Caco-2 (cell line): ENCODE results near the gene GLYATL1B. TPM values are rescaled to one million over a fixed set of nuclear protein-coding genes. Genes with fewer than 3 reads are reported as not detected.
"Not testable (repeated sequence)": the region's sequence is repeated elsewhere in the genome, so short reads cannot be mapped to it uniquely, and the experiment has no call there.

Experiments used
- BruUV-seq: library from RNA; stranded (reverse); fragments of 400-500 nt; replicated peaks from 2 replicates; lab custom pipeline; 2021; lab: Mats Ljungman, UMichigan
- CTCF ChIA-PET: fragments of 300-600 bp; sonication (Branson Sonifier 250); formaldehyde crosslinking; loops from one replicate; lab custom pipeline; 2022; ENCODE audit warnings: antibody characterized with exemption; lab: Charles Lee
- POLR2A ChIA-PET: fragments of 300-600 bp; sonication (Branson Sonifier 250); formaldehyde crosslinking; loops from one replicate; lab custom pipeline; 2022; ENCODE audit warnings: antibody characterized with exemption; lab: Charles Lee
- DNase-seq, 2 experiments: peaks; one replicate each; pipeline versions ENCODE4 v3.0.0 to v3.0.0-alpha.2; 2020 to 2022
- H3K27me3 ChIP-seq: replicated peaks from 2 replicates; pipeline ENCODE4 v1.6.0; 2011; ENCODE audit warnings: low read length; ENCODE audit not compliant: control insufficient read depth, insufficient read depth
- H3K36me3 ChIP-seq: 2 replicates; pipeline ENCODE4 v1.5.1; 2011; ENCODE audit warnings: low read length; ENCODE audit not compliant: control insufficient read depth, insufficient read depth
- H3K4me1 ChIP-seq: fragments of 250-450 bp; sonication (Bioruptor Pico); 2 replicates; pipeline ENCODE4 v1.5.1; 2020; ENCODE audit warnings: mild to moderate bottlenecking
- H3K4me3 ChIP-seq: 2 replicates; pipeline ENCODE4 v1.5.1; 2011; ENCODE audit warnings: low read depth, mild to moderate bottlenecking, control low read depth, low read length
- H3K9me3 ChIP-seq: fragments of 250-450 bp; sonication (Bioruptor Pico); 2 replicates; pipeline ENCODE4 v1.5.1; 2020; ENCODE audit warnings: mild to moderate bottlenecking, moderate library complexity
- H3K27ac Mint-ChIP-seq: one replicate; pipeline ENCODE4 v1.8.0; 2022; ENCODE audit warnings: mixed read lengths; ENCODE audit not compliant: unreplicated experiment
- H3K27me3 Mint-ChIP-seq: one replicate; pipeline ENCODE4 v1.8.0; 2022; ENCODE audit warnings: mixed read lengths; ENCODE audit not compliant: insufficient read depth, unreplicated experiment
- H3K36me3 Mint-ChIP-seq: one replicate; pipeline ENCODE4 v1.8.0; 2022; ENCODE audit warnings: mild to moderate bottlenecking, mixed read lengths; ENCODE audit not compliant: insufficient read depth, unreplicated experiment
- H3K4me1 Mint-ChIP-seq: one replicate; pipeline ENCODE4 v1.8.0; 2022; ENCODE audit warnings: low read depth, mixed read lengths; ENCODE audit not compliant: unreplicated experiment
- H3K4me3 Mint-ChIP-seq: one replicate; pipeline ENCODE4 v1.8.0; 2022; ENCODE audit warnings: mild to moderate bottlenecking, moderate library complexity, mixed read lengths; ENCODE audit not compliant: unreplicated experiment
- H3K9me3 Mint-ChIP-seq: one replicate; pipeline ENCODE4 v1.8.0; 2022; ENCODE audit warnings: mixed read lengths; ENCODE audit not compliant: unreplicated experiment
- intact Hi-C: fragments of 100-400 bp; cut with micrococcal nuclease; formaldehyde crosslinking; loops from one replicate; pipeline ENCODE4 v1.10.0; 2022; ENCODE audit not compliant: unreplicated experiment
- total RNA-seq: library from RNA; stranded (reverse); gene quantifications from 2 replicates; pipeline ENCODE4 v1.2.3, GENCODE V29; 2022
- TF ChIP-seq, protein P1 (sequence below), 2 experiments: fragments of 200-600 bp in 1 of 2; IDR thresholded peaks; 1 replicate in 1 of 2; 2 replicates in 1 of 2; pipeline versions ENCODE4 v1.5.1 to v1.8.0; 2011 to 2022; ENCODE audit warnings: antibody characterized with exemption in 1 of 2, control low read depth in 1 of 2, inconsistent platforms in 1 of 2, low read depth in 1 of 2, low read length in 1 of 2, mild to moderate bottlenecking in 1 of 2, moderate library complexity in 1 of 2; ENCODE audit not compliant: insufficient read depth in 1 of 2, severe bottlenecking in 1 of 2, unreplicated experiment in 1 of 2

Gene GLYATL1B
- total RNA-seq, 1 experiment from 2014 or later, result not detected

DNA sequence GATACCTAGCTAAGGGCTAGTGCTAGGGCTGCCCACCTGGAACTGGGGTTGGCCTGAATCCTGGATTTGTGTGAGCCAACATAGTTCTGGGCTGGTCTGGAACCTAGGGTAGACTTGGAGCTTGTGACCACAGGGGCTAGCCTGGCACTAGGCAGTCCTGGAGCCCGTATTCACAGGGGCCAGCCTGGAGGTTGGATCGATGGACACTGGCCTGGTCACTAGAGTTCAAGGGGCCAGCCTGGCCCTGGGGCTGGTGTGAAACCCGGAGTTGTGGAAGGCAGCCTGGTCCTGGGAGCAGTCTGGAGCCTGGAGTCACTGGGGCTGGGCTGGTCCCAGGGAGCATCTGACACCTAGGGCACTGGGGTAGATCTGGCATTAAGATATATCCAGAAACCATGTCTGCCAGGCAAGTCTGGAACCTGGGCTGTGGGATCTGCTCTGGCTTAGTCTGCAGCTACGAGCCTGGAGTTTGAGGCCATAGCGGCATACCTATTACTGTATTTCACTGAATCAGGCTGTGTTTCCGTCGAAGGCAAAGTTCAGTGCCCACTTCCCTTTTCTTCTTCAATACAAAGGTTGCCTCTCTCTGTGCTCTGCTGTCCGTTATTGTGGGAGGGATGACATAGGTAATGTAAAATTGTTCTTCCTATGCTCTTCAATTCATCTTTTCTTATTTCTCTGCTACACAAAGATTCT is 9.1 kb upstream of the GLYATL1B start:
- Histone ChIP-seq H3K27me3 (no peaks in the 10 kb centered on the region), H3K4me1 (no peaks in the 10 kb centered on the region), H3K4me3 (no peak overlapping the region), H3K9me3 (no peaks in the 10 kb centered on the region), H3K36me3 (no peaks in the 10 kb centered on the region)
- Mint-ChIP-seq H3K36me3 (no peaks in the 10 kb centered on the region), H3K4me3 (no peak overlapping the region), H3K9me3 (no peaks in the 10 kb centered on the region), H3K27me3 (peaks cover 6% of the 10 kb centered on the region), H3K4me1 (no peaks in the 10 kb centered on the region), H3K27ac (no peak overlapping the region)
- POLR2A ChIA-PET, result no interaction called here
- no peak for DNase-seq
- CTCF ChIA-PET, result no interaction called here
- intact Hi-C loops, result loop anchor here (1.0 kb wide), 1 partner anchor 15 kb away; no protein-coding TSS in a partner anchor
- no TSS peak for BruUV-seq
- TF ChIP-seq, protein P1, sequence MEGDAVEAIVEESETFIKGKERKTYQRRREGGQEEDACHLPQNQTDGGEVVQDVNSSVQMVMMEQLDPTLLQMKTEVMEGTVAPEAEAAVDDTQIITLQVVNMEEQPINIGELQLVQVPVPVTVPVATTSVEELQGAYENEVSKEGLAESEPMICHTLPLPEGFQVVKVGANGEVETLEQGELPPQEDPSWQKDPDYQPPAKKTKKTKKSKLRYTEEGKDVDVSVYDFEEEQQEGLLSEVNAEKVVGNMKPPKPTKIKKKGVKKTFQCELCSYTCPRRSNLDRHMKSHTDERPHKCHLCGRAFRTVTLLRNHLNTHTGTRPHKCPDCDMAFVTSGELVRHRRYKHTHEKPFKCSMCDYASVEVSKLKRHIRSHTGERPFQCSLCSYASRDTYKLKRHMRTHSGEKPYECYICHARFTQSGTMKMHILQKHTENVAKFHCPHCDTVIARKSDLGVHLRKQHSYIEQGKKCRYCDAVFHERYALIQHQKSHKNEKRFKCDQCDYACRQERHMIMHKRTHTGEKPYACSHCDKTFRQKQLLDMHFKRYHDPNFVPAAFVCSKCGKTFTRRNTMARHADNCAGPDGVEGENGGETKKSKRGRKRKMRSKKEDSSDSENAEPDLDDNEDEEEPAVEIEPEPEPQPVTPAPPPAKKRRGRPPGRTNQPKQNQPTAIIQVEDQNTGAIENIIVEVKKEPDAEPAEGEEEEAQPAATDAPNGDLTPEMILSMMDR (IDR thresholded peaks at IDR 0.05; ENCODE audit: insufficient read depth in 1 of 2, low read depth in 1 of 2, low read length in 1 of 2, severe bottlenecking in 1 of 2, unreplicated experiment in 1 of 2), result no peak

DNA sequence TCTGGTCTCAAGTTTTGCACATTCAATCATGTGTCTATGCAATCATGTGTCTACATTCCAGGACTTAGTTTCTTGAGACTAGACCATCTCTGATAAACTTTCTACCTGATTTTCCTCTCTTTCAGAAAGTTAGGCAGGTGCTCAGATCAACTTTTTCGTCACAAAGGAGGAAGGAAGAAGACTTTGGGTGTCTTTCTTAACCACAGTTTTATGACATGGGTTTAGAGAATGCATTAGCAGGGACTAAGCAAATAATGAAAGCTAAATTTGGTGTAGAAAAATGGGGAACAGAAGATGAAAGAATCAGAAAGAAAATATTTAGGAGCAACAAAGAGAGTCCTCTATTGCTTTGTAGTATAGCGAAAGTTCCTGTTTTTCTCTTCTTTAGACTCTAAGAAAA is 7.7 kb upstream of the GLYATL1B start:
- H3K36me3 Mint-ChIP-seq, result no peaks in the 10 kb centered on the region
- no peaks in the 10 kb centered on the region for H3K9me3 ChIP-seq
- TF ChIP-seq, protein P1 (IDR thresholded peaks at IDR 0.05; ENCODE audit: insufficient read depth in 1 of 2, low read depth in 1 of 2, low read length in 1 of 2, severe bottlenecking in 1 of 2, unreplicated experiment in 1 of 2), result no peak
- H3K27me3 ChIP-seq, result no peaks in the 10 kb centered on the region
- no peak overlapping the region for H3K4me3 Mint-ChIP-seq
- H3K27ac Mint-ChIP-seq, result no peak overlapping the region
- BruUV-seq, result no TSS peak
- ChIA-PET CTCF (no interaction called here), POLR2A (no interaction called here)
- H3K4me1 Mint-ChIP-seq, result no peaks in the 10 kb centered on the region
- no peaks in the 10 kb centered on the region for H3K4me1 ChIP-seq
- no peaks in the 10 kb centered on the region for H3K36me3 ChIP-seq
- intact Hi-C loops, result no loop called here
- H3K27me3 Mint-ChIP-seq, result peaks cover 11% of the 10 kb centered on the region
- no peak overlapping the region for H3K4me3 ChIP-seq
- no peaks in the 10 kb centered on the region for H3K9me3 Mint-ChIP-seq
- no peak for DNase-seq

DNA sequence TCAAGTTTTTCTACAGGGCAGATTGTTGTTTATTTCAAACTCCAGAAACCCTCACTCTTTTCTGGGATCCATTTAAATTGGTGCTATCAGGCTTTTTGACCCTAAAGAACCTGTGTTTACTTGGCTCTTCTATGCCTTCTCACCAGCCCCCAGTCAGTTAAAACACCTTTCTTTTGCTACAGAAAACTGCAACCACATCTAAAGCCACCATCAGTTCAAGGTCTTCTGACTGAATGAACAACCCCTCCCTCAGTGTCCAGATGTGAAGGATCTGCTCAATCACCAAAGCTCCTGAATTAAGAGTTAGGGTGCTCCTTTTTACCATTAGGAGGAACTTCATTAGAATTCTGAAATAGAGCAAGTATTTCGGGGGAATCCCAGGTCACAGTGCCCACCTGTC is 7.0 kb upstream of the GLYATL1B start:
- TF ChIP-seq, protein P1 (IDR thresholded peaks at IDR 0.05; ENCODE audit: insufficient read depth in 1 of 2, low read depth in 1 of 2, low read length in 1 of 2, severe bottlenecking in 1 of 2, unreplicated experiment in 1 of 2), result no peak
- no TSS peak for BruUV-seq
- no peaks in the 10 kb centered on the region for H3K36me3 Mint-ChIP-seq
- ChIA-PET CTCF (no interaction called here), POLR2A (no interaction called here)
- H3K27me3 Mint-ChIP-seq, result peaks cover 16% of the 10 kb centered on the region
- Histone ChIP-seq H3K9me3 (no peaks in the 10 kb centered on the region), H3K4me1 (no peaks in the 10 kb centered on the region), H3K36me3 (no peaks in the 10 kb centered on the region), H3K4me3 (no peak overlapping the region), H3K27me3 (no peaks in the 10 kb centered on the region)
- intact Hi-C loops, result no loop called here
- no peaks in the 10 kb centered on the region for H3K4me1 Mint-ChIP-seq
- no peak for DNase-seq
- H3K9me3 Mint-ChIP-seq, result no peaks in the 10 kb centered on the region
- H3K4me3 Mint-ChIP-seq, result no peak overlapping the region
- no peak overlapping the region for H3K27ac Mint-ChIP-seq

DNA sequence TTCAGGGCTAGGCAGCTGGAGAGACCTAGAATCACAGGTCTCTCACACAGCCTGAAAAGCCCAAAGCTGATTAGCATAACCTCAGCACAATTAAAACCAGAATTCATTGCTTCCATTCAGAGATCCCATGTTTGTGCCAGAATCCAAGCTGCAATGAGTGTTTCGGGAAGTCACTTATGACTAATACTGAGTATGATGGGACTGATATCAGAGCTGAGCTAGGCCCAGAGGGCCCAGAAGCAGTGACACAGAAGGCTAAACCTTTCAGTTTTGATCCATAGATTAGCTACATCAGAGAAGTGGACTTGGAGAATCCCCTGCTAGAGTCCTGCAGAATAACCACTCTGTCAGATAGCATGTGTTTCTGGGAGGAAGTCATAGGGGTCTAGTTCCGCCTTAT is 5.7 kb upstream of the GLYATL1B start:
- H3K36me3 Mint-ChIP-seq, BruUV-seq, H3K4me1 Mint-ChIP-seq: not testable (repeated sequence)

DNA sequence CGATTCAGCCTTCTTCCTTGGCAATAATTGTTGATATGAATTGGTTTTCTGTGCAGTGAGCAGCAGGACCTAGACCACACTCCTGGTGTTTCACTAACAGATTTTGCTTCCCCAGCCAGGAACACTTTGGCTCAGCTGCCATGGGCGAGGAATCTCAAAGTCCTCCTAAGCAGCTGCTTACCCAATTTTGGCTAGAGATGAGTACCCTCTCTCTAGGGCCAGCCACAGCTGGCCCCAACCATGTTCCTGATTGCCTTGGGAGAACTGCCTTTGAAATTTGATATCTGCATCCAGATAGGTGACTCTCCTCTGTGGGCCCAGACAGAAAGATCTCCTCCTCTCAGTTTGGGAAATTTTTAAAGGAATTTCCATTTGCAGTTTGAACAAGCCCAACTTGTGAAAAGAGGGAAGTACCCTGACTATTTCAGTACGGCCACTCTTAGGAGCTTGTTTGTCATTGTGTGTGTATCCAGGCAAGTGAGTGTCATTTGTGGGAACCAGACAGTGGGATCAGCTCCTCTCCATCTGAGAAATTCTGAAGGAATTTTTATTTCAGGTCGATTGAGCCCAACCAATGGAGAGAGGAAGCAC is 4.6 kb upstream of the GLYATL1B start:
- intact Hi-C loops, H3K9me3 ChIP-seq, CTCF ChIA-PET, H3K4me1 Mint-ChIP-seq, H3K27ac Mint-ChIP-seq, H3K4me3 Mint-ChIP-seq, H3K27me3 ChIP-seq, H3K9me3 Mint-ChIP-seq, H3K4me1 ChIP-seq, H3K36me3 Mint-ChIP-seq, BruUV-seq, H3K4me3 ChIP-seq, H3K36me3 ChIP-seq, POLR2A ChIA-PET, DNase-seq: not testable (repeated sequence)
- H3K27me3 Mint-ChIP-seq, result peaks cover 13% of the 10 kb centered on the region

More for the DNA sequence above, 5.7 kb upstream of the GLYATL1B start:
- H3K27me3 Mint-ChIP-seq, result peaks cover 13% of the 10 kb centered on the region
- DNase-seq, H3K36me3 ChIP-seq, H3K9me3 ChIP-seq, POLR2A ChIA-PET, intact Hi-C loops, H3K9me3 Mint-ChIP-seq, H3K4me3 Mint-ChIP-seq, H3K27me3 ChIP-seq, H3K27ac Mint-ChIP-seq, CTCF ChIA-PET, H3K4me1 ChIP-seq, H3K4me3 ChIP-seq: not testable (repeated sequence)
